ENCODE results near the gene ELN. TPM values are rescaled to one million over a fixed set of nuclear protein-coding genes. Genes with fewer than 3 reads are reported as not detected.
A peak's percentile ranks its signal among the peaks of the same experiment; 100 is the strongest.
"Not testable (repeated sequence)": the region's sequence is repeated elsewhere in the genome, so short reads cannot be mapped to it uniquely, and the experiment has no call there.

The ELN gene
- total RNA-seq, 1 donor from 2014 or later: 41.2 TPM

DNA sequence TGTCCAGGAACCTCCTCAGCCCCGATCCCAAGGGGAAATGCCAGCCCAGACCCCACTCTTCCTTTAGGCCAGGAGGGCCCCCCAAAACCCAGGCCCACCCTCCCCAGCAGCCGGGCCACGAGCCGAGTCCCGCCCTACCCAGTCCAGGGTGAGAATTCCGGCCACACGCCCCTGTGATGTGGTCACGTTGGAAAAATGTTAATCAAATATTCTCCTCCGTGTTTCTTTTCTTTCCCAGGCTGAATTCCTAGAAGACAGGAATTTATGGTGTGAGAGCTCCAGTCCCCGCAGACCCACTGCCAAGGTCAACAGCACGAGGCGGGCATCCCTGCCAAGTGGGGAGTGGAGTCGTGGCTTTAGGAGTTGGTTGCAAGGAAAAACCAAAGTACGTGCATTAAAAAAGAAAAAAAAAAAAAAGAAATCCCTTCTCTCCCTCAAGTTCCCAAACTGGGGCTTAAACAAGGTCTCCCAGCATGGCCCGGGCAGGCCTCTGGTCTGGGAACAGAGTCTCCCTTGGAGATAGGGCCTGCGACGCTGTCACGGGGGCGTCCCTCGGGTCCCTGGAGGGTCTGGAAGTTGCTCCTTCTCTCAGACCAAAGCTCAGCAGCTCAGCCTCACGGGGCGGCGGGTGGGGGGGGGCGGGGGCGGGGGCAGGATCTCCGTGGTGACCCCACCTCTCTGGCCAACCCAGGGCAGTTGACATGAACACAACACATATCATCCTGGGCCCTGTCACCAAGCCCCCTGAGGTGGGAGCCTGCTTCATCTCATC, 28.1 kb upstream of the ELN start:
- intact Hi-C loops (cut with DNase I): no loop called here
- no peak for DNase-seq (ENCODE audit: low spot score)

DNA sequence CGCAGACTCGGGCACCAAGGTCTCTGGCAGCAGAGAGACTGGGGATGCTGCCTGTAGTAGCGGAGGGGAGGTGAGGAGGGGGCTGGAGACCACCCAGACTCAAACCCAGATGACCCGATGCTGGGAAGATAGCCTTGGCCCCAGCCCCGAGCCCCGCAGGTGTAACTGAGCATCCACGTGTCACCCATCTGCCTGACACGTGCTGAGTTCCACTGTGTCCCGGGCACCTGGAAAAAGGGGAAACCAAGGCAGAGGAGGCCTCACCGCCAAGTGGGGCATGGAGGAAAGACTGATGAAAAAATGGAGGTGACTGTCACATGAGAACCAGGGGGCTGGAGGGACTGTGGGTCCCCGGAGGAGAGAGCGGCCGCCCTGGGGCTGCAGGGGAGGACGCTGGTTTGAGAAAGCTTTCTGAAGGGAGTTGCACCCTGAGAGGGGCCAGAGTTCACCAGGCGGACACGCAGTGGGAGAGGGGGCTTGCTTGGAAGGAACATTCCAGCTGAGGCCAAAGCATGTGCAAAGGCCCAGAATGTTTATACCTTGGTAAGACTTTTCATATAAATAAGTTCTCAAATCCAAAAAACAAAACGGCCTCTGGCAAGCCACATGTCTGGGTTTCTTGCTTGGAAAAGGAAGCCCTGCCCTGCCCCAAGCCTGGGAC, 27.4 kb upstream of the ELN start:
- intact Hi-C loops (cut with DNase I): no loop called here
- DNase-seq (ENCODE audit: low spot score): no peak

GRCh38 chr7:74001150-74001494, 26.9 kb upstream of the ELN start:
- no peak for DNase-seq (ENCODE audit: low spot score)
- intact Hi-C loops (cut with DNase I): no loop called here

DNA sequence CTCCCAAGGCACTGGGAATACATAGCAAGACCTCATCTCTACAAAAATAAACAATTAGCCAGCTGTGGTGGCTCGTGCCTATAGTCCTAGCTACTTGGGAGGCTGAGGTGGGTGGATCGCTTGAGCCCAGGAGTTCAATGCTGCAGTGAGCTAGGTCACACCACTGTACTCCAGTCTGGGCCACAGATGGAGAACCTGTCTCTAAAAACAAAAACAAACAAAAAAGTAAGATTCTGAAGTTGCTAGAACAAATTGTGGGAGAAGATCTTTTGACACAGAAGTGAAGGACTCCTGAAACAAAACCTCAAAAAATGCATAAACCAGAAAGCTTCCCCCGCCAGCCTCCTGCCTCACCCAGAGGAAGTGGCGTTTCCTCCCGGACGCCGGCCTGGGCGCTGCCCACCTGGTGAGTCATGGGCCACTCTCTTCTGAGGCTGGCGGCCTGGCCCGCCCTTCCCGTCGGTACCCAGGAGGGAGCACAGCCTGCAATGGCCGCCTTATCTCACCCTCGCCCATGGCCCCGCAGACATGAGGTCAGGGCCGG, 25.4 kb upstream of the ELN start:
- peak; percentile 86 for DNase-seq (ENCODE audit: low spot score)
- intact Hi-C loops (cut with DNase I): no loop called here

- DNase-seq (ENCODE audit: low spot score): no peak
- intact Hi-C loops (cut with DNase I): no loop called here
These were observed 24.4 kb upstream of the ELN start for GRCh38 chr7:74003621-74004020.

GRCh38 chr7:74006032-74006431, 21.9 kb upstream of the ELN start:
- DNase-seq (ENCODE audit: low spot score): no peak
- intact Hi-C loops (cut with DNase I): no loop called here

DNA sequence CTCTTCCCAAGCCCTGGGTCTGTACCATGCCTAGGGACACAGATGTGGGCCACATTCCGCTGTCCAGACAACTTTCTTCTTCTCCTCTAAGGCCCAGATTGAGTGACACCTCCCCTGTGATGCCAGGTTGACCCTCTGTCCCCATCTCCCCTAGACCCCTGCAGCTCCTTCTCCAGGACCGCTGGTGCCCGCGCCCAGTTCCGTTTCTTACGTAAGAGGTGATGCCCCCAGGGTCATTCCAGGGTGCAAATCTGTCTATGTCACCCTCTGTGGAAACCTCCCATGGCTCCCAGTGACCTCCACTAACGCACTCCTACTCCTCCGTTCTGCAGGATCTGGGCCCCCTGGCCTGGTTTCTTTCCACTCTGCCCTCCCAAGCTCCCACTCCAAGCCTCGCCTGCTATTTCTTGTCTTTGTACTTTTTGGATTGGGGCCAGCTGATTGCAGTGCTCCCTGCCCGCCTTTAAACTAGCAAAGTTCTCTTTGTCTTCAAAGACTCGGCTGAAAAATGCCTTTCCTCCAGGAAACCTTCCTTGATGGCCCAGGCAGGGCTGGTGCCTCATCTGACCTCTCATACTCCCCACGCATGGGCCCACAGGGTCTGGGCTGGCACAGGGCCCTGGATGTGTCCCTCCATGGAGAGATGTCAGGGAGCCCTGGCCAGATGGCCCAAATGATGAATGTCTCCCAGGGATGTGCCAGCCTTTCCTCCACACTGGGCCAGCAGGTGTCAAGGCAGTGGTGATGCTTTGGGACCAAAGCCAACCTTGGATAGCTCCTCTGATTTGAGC, 21.3 kb upstream of the ELN start:
- intact Hi-C loops (cut with DNase I): no loop called here
- DNase-seq (ENCODE audit: low spot score): no peak

- DNase-seq (ENCODE audit: low spot score): no peak
- intact Hi-C loops (cut with DNase I): no loop called here
These were observed 20.8 kb upstream of the ELN start for GRCh38 chr7:74007242-74007567.

- DNase-seq (ENCODE audit: low spot score): no peak
- intact Hi-C loops (cut with DNase I): no loop called here
These were observed 19.3 kb upstream of the ELN start for GRCh38 chr7:74008687-74009086.

- intact Hi-C loops (cut with DNase I): no loop called here
- DNase-seq (ENCODE audit: low spot score): no peak
These were observed 18.3 kb upstream of the ELN start for GRCh38 chr7:74009719-74010118.

GRCh38 chr7:74010407-74010806, 17.6 kb upstream of the ELN start:
- no peak for DNase-seq (ENCODE audit: low spot score)
- intact Hi-C loops (cut with DNase I): no loop called here

DNA sequence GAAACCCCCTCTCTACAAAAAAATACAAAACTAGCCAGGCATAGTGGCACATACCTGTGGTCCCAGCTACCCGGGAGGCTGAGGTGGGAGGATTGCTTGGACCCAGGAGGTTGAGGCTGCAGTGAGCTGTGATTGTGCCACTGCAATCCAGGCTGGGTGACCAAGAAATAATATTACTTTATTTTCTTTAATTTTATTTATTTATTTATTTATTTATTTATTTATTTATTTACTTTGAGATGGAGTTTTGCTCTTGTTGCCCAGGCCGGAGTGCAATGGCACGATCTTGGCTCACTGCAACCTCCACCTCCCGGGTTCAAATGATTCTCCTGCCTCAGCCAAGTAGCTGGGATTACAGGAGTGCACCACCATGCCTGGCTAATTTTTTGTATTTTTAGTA, 16.6 kb upstream of the ELN start:
- DNase-seq (ENCODE audit: low spot score); intact Hi-C loops (cut with DNase I): not testable (repeated sequence)

DNA sequence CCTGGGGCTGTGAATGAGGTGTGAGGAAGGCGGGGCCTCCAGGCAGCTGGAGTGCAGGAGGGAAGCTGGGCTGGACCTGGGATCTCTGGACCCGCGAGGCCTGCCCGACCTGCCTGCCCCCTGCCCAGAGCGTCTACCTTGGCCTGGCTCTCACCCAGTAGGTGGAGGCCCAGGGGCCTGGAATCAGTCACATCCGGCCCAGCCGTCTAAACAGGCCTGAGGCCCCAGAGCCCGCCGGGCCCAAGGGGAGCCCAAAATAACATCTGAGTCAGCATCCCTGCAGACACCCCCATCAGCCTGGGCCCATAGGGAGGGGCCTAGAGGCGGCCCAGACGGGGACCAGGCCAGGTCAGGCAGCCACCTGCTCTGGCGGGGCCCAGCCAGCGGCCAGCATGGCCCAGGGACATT, 15.1 kb upstream of the ELN start:
- intact Hi-C loops (cut with DNase I): no loop called here
- no peak for DNase-seq (ENCODE audit: low spot score)

- intact Hi-C loops (cut with DNase I): no loop called here
- no peak for DNase-seq (ENCODE audit: low spot score)
These were observed 14.3 kb upstream of the ELN start for GRCh38 chr7:74013539-74014272.

DNA sequence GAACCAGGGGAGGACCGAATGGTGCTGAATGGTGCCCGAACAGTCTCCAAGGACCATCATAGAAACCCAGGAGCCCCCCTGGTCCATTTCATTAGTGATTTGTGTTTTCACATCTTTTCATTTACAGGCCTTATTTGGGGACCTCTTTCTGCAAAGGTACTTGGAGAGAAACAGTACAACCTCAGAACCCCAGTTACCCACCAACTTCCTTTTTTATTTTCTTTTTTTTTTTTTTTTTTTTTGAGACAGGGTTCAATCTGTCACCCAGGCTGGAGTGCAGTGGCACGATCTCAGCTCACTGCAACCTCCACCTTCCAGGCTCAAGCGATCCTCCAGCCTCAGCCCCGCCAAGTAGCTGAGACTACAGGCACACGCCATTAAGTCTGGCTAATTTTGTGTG, 13.0 kb upstream of the ELN start:
- intact Hi-C loops (cut with DNase I): no loop called here
- DNase-seq (ENCODE audit: low spot score): no peak

GRCh38 chr7:74015670-74016069, 12.3 kb upstream of the ELN start:
- no peak for DNase-seq (ENCODE audit: low spot score)

DNA sequence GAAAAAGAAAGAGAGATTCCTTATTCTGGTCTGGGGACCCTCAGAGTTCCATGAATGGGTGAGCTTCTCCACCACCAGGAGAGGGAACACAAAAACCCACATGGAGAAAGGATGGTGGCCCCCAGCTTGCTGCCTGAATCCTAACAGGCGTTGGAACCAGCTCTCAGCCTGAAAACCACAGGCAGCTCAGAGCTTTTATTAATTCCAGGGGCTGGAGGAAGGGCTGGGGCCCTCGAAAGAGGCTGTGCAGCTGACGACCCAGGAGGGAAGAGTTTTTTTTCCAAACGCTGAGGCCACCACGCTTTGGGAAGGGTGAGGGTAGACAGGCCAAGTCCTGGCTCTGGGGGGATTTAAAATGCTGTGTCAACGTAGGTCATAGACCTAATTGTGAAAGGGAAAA, 10.8 kb upstream of the ELN start:
- intact Hi-C loops (cut with DNase I): no loop called here
- DNase-seq (ENCODE audit: low spot score): no peak

More at GRCh38 chr7:74015670-74016069, 12.3 kb upstream of the ELN start:
- intact Hi-C loops (cut with DNase I): no loop called here

DNA sequence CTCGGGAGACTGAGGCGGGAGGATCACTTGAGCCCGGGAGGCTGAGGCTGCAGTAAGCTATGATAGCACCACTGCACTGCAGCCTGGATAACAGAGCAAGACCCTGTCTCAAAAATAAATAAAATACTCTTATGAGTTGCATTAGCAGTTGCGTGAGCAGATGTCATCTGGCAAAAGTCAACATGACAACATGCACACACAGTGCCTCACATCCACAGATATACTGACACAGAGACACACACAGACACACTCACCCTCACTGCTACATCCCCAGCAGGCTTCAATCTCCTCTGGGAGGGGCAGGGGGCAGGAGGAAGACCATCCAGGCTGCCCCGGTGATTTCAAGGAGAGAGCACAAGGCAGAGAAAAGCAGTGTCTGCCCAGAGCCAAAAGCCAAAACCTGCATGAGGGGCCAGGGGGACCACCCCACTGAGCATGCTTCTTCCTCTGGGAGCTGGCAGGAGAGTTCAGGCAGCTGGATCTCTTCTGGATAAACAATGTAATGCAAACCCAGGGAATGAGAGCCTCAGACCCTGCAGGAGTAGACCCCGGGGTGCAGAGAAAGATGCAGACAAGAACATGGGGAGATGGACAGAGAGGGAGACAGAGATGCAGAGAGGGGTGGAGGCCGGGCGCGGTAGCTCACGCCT, 9.6 kb upstream of the ELN start:
- no peak for DNase-seq (ENCODE audit: low spot score)
- intact Hi-C loops (cut with DNase I): no loop called here

DNA sequence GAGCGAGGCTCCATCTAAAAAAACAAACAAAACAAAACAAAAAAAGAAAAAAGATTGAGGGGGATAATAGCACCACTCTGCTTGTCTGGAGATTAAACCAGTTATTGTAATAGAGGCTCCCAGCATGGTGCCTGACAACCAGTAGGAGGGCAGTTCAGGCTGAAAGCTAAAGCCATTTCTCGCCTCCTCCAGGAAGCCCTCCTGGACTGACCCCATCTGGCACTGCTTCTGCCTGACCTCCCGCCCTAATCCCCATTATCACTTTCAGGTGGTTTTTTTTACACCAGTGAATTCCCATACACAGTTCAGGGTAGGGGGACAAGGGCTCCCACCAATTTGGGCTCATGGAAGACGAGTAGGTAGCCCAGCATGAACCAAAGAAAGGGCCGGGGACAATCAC, 8.8 kb upstream of the ELN start:
- DNase-seq (ENCODE audit: low spot score): no peak
- intact Hi-C loops (cut with DNase I): no loop called here

- DNase-seq (ENCODE audit: low spot score): no peak
- intact Hi-C loops (cut with DNase I): no loop called here
These were observed 7.6 kb upstream of the ELN start for GRCh38 chr7:74020390-74020789.
